ENCODE measurements around the gene SLC9A8.
"Not testable (repeated sequence)": the region's sequence is repeated elsewhere in the genome, so short reads cannot be mapped to it uniquely, and the experiment has no call there.

The SLC9A8 gene

GRCh38 chr20:49891476-49892110 is 79.0 kb downstream of the SLC9A8 start:
- TF ChIP-seq JUND (IDR thresholded peaks at IDR 0.05; ENCODE audit: low read depth), result no peak
- DNase-seq (ENCODE audit: low read depth in 1 of 2, low spot score in 1 of 2), result no peak
- in situ Hi-C loops (cut with HindIII; ENCODE audit: low pct_unique_long_range_greater_than_20kb, low sequenced_read_pairs), result no loop called here

GRCh38 chr20:49892260-49892659 is 79.6 kb downstream of the SLC9A8 start:
- no peak for DNase-seq (ENCODE audit: low read depth in 1 of 2, low spot score in 1 of 2)
- no peak for TF ChIP-seq JUND (IDR thresholded peaks at IDR 0.05; ENCODE audit: low read depth)
- in situ Hi-C loops (cut with HindIII; ENCODE audit: low pct_unique_long_range_greater_than_20kb, low sequenced_read_pairs), result no loop called here

- DNase-seq (ENCODE audit: low read depth in 1 of 2, low spot score in 1 of 2), result no peak
- in situ Hi-C loops (cut with HindIII; ENCODE audit: low pct_unique_long_range_greater_than_20kb, low sequenced_read_pairs), result no loop called here
- TF ChIP-seq JUND (IDR thresholded peaks at IDR 0.05; ENCODE audit: low read depth), result no peak
These were observed 80.2 kb downstream of the SLC9A8 start for GRCh38 chr20:49892817-49893216.

GRCh38 chr20:49893242-49894072 is 80.8 kb downstream of the SLC9A8 start:
- no peak for DNase-seq (ENCODE audit: low read depth in 1 of 2, low spot score in 1 of 2)
- in situ Hi-C loops (cut with HindIII; ENCODE audit: low pct_unique_long_range_greater_than_20kb, low sequenced_read_pairs), result no loop called here
- no peak for TF ChIP-seq JUND (IDR thresholded peaks at IDR 0.05; ENCODE audit: low read depth)

- no peak for TF ChIP-seq JUND (IDR thresholded peaks at IDR 0.05; ENCODE audit: low read depth)
- no peak for DNase-seq (ENCODE audit: low read depth in 1 of 2, low spot score in 1 of 2)
- in situ Hi-C loops (cut with HindIII; ENCODE audit: low pct_unique_long_range_greater_than_20kb, low sequenced_read_pairs), result no loop called here
These were observed 81.4 kb downstream of the SLC9A8 start for GRCh38 chr20:49894073-49894470.

- in situ Hi-C loops (cut with HindIII; ENCODE audit: low pct_unique_long_range_greater_than_20kb, low sequenced_read_pairs); DNase-seq (ENCODE audit: low read depth in 1 of 2, low spot score in 1 of 2): not testable (repeated sequence)
These were observed 83.0 kb downstream of the SLC9A8 start for GRCh38 chr20:49895474-49896093.

DNA sequence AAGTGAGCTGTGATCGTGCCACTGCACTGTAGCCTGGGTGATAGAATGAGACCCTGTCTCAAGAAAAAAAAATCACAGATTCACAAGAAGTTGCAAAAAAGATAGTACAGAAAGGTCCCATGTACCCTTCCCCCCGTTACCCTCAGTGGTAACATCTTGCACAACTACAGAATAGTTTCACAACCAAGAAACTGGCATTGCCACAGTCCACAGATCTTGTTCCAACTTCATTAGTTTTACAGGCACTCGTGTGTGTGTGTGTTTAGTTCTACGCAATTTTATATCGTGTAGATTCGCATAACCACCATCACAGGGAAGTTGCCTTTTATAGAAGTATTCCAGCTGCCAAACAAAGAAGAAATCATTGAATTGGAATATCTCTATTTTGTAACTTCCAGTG is 83.6 kb downstream of the SLC9A8 start:
- no peak for DNase-seq (ENCODE audit: low read depth in 1 of 2, low spot score in 1 of 2)
- in situ Hi-C loops (cut with HindIII; ENCODE audit: low pct_unique_long_range_greater_than_20kb, low sequenced_read_pairs), result no loop called here
- no peak for TF ChIP-seq JUND (IDR thresholded peaks at IDR 0.05; ENCODE audit: low read depth)

GRCh38 chr20:49899541-49900383 is 87.1 kb downstream of the SLC9A8 start:
- peak in 1 of 2 experiments; percentile 78 for DNase-seq (ENCODE audit: low read depth in 1 of 2, low spot score in 1 of 2)
- TF ChIP-seq JUND (IDR thresholded peaks at IDR 0.05; ENCODE audit: low read depth), result no peak
- in situ Hi-C loops (cut with HindIII; ENCODE audit: low pct_unique_long_range_greater_than_20kb, low sequenced_read_pairs), result no loop called here

- peak; percentile 61 to 72 for DNase-seq (ENCODE audit: low read depth in 1 of 2, low spot score in 1 of 2)
- TF ChIP-seq JUND (IDR thresholded peaks at IDR 0.05; ENCODE audit: low read depth), result no peak
- in situ Hi-C loops (cut with HindIII; ENCODE audit: low pct_unique_long_range_greater_than_20kb, low sequenced_read_pairs), result no loop called here
These were observed 89.0 kb downstream of the SLC9A8 start for GRCh38 chr20:49901588-49901987.

GRCh38 chr20:49904440-49905214 is 92.0 kb downstream of the SLC9A8 start:
- no peak for TF ChIP-seq JUND (IDR thresholded peaks at IDR 0.05; ENCODE audit: low read depth)
- in situ Hi-C loops (cut with HindIII; ENCODE audit: low pct_unique_long_range_greater_than_20kb, low sequenced_read_pairs), result no loop called here

GRCh38 chr20:49905415-49906091 is 92.9 kb downstream of the SLC9A8 start:
- TF ChIP-seq JUND (IDR thresholded peaks at IDR 0.05; ENCODE audit: low read depth), result no peak
- in situ Hi-C loops (cut with HindIII; ENCODE audit: low pct_unique_long_range_greater_than_20kb, low sequenced_read_pairs), result no loop called here
- no peak for DNase-seq (ENCODE audit: low read depth in 1 of 2, low spot score in 1 of 2)

More at GRCh38 chr20:49904440-49905214, 92.0 kb downstream of the SLC9A8 start:
- DNase-seq (ENCODE audit: low read depth in 1 of 2, low spot score in 1 of 2), result no peak
